ENCODE data around the gene FKBP15. TPM values are rescaled to one million over a fixed set of nuclear protein-coding genes. Genes with fewer than 3 reads are reported as not detected.
A peak's percentile ranks its signal among the peaks of the same experiment; 100 is the strongest.

Gene FKBP15
- total and polyA plus RNA-seq, 2 of the 13 experiments (the other 11 are each of a cell fraction or from before 2014, with no cell fraction given): 12.3 to 18.6 TPM

DNA sequence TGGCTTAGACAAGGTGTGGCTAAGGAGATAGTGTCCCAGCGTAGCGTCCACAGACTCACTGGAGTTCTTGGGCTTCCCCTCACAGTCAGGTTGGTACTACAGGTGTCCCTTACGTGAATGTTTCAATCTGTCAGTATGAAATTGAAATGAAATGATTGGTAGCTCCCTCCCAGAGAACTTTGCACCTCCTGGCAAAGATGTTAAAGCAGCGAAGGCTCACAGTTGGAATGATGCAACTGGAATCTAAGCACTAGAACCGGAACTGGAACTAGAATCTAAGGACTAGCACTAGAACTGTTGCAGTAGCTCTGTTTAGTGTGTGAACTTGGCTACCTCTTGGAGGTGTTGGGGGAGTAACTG, 1.4 kb upstream of the FKBP15 start (continued):
- TF ChIP-seq, protein P1, sequence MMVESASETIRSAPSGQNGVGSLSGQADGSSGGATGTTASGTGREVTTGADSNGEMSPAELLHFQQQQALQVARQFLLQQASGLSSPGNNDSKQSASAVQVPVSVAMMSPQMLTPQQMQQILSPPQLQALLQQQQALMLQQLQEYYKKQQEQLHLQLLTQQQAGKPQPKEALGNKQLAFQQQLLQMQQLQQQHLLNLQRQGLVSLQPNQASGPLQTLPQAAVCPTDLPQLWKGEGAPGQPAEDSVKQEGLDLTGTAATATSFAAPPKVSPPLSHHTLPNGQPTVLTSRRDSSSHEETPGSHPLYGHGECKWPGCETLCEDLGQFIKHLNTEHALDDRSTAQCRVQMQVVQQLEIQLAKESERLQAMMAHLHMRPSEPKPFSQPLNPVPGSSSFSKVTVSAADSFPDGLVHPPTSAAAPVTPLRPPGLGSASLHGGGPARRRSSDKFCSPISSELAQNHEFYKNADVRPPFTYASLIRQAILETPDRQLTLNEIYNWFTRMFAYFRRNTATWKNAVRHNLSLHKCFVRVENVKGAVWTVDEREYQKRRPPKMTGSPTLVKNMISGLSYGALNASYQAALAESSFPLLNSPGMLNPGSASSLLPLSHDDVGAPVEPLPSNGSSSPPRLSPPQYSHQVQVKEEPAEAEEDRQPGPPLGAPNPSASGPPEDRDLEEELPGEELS (CRISPR knock-in tag; IDR thresholded peaks at IDR 0.05): 0 out of 2 replicates have a peak, but pooled peaks have one; percentile 39
- TF ChIP-seq HDAC2 (CRISPR knock-in tag; IDR thresholded peaks at IDR 0.05): peak; percentile 47
- TF ChIP-seq, protein P2, sequence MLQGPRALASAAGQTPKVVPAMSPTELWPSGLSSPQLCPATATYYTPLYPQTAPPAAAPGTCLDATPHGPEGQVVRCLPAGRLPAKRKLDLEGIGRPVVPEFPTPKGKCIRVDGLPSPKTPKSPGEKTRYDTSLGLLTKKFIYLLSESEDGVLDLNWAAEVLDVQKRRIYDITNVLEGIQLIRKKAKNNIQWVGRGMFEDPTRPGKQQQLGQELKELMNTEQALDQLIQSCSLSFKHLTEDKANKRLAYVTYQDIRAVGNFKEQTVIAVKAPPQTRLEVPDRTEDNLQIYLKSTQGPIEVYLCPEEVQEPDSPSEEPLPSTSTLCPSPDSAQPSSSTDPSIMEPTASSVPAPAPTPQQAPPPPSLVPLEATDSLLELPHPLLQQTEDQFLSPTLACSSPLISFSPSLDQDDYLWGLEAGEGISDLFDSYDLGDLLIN (CRISPR knock-in tag; IDR thresholded peaks at IDR 0.05; ENCODE audit: borderline replicate concordance): no peak
- TF ChIP-seq, protein P3, sequence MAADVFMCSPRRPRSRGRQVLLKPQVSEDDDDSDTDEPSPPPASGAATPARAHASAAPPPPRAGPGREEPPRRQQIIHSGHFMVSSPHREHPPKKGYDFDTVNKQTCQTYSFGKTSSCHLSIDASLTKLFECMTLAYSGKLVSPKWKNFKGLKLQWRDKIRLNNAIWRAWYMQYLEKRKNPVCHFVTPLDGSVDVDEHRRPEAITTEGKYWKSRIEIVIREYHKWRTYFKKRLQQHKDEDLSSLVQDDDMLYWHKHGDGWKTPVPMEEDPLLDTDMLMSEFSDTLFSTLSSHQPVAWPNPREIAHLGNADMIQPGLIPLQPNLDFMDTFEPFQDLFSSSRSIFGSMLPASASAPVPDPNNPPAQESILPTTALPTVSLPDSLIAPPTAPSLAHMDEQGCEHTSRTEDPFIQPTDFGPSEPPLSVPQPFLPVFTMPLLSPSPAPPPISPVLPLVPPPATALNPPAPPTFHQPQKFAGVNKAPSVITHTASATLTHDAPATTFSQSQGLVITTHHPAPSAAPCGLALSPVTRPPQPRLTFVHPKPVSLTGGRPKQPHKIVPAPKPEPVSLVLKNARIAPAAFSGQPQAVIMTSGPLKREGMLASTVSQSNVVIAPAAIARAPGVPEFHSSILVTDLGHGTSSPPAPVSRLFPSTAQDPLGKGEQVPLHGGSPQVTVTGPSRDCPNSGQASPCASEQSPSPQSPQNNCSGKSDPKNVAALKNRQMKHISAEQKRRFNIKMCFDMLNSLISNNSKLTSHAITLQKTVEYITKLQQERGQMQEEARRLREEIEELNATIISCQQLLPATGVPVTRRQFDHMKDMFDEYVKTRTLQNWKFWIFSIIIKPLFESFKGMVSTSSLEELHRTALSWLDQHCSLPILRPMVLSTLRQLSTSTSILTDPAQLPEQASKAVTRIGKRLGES (CRISPR knock-in tag; IDR thresholded peaks at IDR 0.05; ENCODE audit: borderline replicate concordance): no peak
- no peak for TF ChIP-seq REPIN1 (CRISPR knock-in tag; IDR thresholded peaks at IDR 0.05; ENCODE audit: borderline replicate concordance, low read depth)
- TF ChIP-seq RXRB (CRISPR knock-in tag; IDR thresholded peaks at IDR 0.05; ENCODE audit: borderline replicate concordance): 0 out of 2 replicates have a peak, but pooled peaks have one; percentile 11
- 0 out of 2 replicates have a peak, but pooled peaks have one; percentile 12 for TF ChIP-seq CREM (IDR thresholded peaks at IDR 0.05)
- no peak for TF ChIP-seq CREM (CRISPR knock-in tag; IDR thresholded peaks at IDR 0.05)
- TF ChIP-seq, protein P4, sequence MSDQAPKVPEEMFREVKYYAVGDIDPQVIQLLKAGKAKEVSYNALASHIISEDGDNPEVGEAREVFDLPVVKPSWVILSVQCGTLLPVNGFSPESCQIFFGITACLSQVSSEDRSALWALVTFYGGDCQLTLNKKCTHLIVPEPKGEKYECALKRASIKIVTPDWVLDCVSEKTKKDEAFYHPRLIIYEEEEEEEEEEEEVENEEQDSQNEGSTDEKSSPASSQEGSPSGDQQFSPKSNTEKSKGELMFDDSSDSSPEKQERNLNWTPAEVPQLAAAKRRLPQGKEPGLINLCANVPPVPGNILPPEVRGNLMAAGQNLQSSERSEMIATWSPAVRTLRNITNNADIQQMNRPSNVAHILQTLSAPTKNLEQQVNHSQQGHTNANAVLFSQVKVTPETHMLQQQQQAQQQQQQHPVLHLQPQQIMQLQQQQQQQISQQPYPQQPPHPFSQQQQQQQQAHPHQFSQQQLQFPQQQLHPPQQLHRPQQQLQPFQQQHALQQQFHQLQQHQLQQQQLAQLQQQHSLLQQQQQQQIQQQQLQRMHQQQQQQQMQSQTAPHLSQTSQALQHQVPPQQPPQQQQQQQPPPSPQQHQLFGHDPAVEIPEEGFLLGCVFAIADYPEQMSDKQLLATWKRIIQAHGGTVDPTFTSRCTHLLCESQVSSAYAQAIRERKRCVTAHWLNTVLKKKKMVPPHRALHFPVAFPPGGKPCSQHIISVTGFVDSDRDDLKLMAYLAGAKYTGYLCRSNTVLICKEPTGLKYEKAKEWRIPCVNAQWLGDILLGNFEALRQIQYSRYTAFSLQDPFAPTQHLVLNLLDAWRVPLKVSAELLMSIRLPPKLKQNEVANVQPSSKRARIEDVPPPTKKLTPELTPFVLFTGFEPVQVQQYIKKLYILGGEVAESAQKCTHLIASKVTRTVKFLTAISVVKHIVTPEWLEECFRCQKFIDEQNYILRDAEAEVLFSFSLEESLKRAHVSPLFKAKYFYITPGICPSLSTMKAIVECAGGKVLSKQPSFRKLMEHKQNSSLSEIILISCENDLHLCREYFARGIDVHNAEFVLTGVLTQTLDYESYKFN (CRISPR knock-in tag; conservative IDR thresholded peaks at IDR 0.05): peak; percentile 38; the same call in 1 of the 2 replicates
- no peak for TF ChIP-seq ZNF256 (CRISPR knock-in tag; conservative IDR thresholded peaks at IDR 0.05)
- TF ChIP-seq SAP130 (CRISPR knock-in tag; IDR thresholded peaks at IDR 0.05; ENCODE audit: low read depth): peak; percentile 82
- 0 out of 2 replicates have a peak, but pooled peaks have one; percentile 20 for TF ChIP-seq ZNF264 (CRISPR knock-in tag; IDR thresholded peaks at IDR 0.05)
- peak; percentile 70 for TF ChIP-seq ZNF12 (CRISPR knock-in tag; IDR thresholded peaks at IDR 0.05)
- TF ChIP-seq RAD51 (IDR thresholded peaks at IDR 0.05; ENCODE audit: borderline replicate concordance): no peak
- TF ChIP-seq PPARG (CRISPR knock-in tag; conservative IDR thresholded peaks at IDR 0.05): peak; percentile 30; the same call in 1 of the 2 replicates
- no peak for TF ChIP-seq ARID2 (CRISPR knock-in tag; IDR thresholded peaks at IDR 0.05; ENCODE audit: borderline replicate concordance)
- TF ChIP-seq, protein P5, sequence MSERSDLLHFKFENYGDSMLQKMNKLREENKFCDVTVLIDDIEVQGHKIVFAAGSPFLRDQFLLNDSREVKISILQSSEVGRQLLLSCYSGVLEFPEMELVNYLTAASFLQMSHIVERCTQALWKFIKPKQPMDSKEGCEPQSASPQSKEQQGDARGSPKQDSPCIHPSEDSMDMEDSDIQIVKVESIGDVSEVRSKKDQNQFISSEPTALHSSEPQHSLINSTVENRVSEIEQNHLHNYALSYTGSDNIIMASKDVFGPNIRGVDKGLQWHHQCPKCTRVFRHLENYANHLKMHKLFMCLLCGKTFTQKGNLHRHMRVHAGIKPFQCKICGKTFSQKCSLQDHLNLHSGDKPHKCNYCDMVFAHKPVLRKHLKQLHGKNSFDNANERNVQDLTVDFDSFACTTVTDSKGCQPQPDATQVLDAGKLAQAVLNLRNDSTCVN (CRISPR knock-in tag; IDR thresholded peaks at IDR 0.05; ENCODE audit: borderline replicate concordance): peak; percentile 85
- TF ChIP-seq REL (CRISPR knock-in tag; conservative IDR thresholded peaks at IDR 0.05): no peak
- peak; percentile 95 for TF ChIP-seq CEBPG (CRISPR knock-in tag; IDR thresholded peaks at IDR 0.05)
- 0 out of 2 replicates have a peak, but pooled peaks have one; percentile 43 for TF ChIP-seq ZSCAN31 (CRISPR knock-in tag; IDR thresholded peaks at IDR 0.05; ENCODE audit: low read depth)
- peak; percentile 73 for TF ChIP-seq HNF4A (CRISPR knock-in tag; IDR thresholded peaks at IDR 0.05)

Data from HepG2 (cell line).